NCI-H774 (cell line): ENCODE results near the gene CYP2W1.

Source experiments
- DNase-seq: peaks from one replicate; lab custom pipeline; 2025; lab: John Stamatoyannopoulos, UW

Gene CYP2W1

GRCh38 chr7:982511-983003 is 424 bp upstream of the CYP2W1 start:
- no peak for DNase-seq

DNA sequence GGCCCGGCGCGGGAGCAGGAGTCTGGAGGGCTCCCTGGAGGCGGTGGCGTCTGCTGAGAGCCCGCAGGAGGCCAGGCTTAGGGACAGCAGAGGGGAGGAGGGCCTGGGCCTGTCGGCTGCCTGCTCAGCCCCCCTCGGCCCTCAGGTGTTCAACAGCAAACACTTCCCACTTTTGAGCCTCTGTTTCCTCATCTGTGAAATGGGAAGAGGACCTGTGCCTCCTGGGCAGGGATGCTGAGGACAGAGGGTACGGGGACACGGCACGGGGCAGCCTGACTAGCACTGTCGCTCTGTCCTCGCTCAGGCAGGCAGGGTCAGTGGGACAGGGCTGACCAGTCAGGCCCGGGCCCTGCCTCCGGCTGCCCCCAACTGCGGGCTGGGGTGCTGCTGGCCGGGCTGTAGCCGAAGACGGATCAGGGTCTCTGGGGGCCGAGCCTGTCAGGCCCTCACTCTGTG is 663 bp downstream of the CYP2W1 start:
- DNase-seq, result no peak

- no peak for DNase-seq
Observed at GRCh38 chr7:984361-985126, 1.6 kb downstream of the CYP2W1 start.

- DNase-seq, result no peak
Observed at GRCh38 chr7:985127-985416, 2.1 kb downstream of the CYP2W1 start.

DNA sequence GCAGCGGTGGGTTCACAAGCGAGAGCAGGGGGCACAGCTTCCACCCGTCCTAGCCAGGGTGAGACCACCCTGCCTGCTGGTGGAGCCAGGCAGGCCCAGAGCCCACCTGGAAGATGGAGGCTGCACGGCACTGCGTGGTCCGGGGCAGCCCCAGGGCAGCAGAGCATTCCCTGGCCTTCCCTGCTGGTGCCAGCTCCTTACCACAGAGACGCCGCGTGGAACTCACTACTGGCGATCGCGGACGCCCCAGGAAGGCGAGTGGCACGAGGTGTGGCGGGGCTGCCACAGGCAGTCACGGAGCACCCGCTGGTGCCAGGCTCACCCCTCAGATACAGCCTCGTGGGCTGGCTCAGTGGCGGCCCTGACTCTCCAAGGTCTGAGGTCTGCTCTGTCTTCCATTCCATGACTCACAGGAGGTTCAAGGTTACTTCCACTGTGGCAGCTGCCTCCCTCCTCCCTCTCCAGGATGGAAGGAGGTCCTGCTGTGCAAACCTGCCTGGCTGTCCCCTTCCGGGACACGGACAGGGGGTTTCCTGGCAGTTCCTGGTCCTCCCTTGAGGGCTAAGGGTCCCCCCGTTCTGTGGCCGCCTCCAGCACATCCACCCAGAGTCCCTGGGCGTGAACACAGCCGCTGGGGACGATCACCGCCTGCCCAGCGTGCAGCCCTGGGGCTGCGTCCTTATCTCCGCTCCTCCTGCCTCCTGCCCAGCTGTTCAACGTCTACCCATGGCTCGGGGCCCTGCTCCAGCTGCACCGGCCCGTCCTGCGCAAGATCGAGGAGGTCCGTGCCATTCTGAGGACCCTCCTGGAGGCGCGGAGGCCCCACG is 3.1 kb downstream of the CYP2W1 start:
- no peak for DNase-seq

GRCh38 chr7:986766-987751 is 4.1 kb downstream of the CYP2W1 start:
- no peak for DNase-seq

DNA sequence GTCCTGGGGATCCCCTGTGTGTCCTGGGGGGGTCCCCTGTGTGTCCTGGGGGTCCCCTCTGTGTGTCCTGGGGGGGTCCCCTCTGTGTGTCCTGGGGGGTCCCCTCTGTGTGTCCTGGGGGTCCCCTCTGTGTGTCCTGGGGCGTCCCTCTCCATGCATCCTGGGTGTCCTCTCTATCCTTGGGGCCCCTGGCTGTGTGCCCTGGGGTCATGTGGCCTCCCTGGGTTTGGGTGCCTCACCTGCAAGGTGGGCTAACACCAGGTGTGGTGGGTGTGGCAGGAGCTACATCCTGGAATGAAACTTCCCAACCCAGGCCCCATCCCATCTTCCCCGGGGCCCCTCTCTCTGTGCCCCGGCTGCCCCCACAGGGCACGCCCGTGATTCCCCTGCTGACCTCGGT is 4.9 kb downstream of the CYP2W1 start:
- no peak for DNase-seq

DNA sequence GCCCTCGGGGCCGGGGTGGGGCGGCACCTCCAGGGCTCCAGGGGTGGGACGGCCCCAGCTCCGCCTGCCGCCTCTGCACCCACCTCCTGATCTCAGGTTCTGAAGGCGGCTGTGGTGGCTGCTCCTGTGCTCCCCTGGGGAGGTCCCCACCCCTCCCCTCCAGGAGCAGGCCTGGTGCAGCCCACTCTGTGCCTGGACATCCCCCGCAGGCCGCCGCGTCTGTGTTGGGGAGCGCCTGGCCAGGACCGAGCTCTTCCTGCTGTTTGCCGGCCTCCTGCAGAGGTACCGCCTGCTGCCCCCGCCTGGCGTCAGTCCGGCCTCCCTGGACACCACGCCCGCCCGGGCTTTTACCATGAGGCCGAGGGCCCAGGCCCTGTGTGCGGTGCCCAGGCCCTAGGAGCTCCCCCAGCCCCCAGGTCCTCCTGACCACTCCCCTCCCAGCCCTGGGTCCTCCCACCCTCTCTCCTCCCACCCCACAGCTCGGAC is 5.5 kb downstream of the CYP2W1 start:
- no peak for DNase-seq

GRCh38 chr7:988963-989529 is 6.1 kb downstream of the CYP2W1 start:
- no peak for DNase-seq

GRCh38 chr7:990352-990932 is 7.5 kb downstream of the CYP2W1 start:
- DNase-seq, result no peak

DNA sequence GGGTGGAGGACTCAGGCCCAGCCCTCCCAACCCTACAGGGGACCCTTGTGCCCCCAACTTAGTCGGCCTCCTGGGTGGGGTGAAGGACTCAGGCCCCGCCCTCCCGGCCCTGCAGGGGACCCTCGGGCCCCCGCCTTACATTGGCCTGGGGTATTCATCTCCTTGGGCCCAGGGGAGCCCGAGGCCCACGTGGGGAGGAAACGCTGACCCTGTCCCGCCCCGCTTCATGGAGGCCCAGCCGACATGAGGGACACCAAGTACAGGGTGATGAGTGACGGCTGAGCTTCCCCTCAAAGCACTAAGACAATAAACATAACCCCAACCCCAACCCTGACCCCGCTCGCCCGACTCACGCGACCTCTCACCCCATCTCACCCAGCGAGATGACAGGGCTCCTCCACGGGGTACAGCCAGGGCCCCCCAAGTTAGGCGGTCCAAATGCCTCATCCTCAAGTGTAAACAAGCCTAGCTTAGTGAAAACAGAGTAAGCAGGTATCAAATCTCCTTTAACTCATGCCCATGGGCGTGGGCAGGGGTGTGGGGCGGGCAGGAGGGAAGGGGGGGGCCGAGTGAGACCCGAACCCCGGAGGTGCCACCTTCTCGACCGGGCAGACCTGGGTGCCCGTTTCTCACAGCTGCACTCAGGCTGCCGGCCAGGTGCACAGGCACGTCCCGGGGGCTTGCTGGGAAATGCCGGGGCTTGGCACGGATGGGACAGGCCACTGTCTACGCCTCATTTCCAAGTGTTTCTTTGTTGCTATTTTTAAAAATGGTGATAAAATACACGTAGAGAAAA is 8.2 kb downstream of the CYP2W1 start:
- no peak for DNase-seq

DNA sequence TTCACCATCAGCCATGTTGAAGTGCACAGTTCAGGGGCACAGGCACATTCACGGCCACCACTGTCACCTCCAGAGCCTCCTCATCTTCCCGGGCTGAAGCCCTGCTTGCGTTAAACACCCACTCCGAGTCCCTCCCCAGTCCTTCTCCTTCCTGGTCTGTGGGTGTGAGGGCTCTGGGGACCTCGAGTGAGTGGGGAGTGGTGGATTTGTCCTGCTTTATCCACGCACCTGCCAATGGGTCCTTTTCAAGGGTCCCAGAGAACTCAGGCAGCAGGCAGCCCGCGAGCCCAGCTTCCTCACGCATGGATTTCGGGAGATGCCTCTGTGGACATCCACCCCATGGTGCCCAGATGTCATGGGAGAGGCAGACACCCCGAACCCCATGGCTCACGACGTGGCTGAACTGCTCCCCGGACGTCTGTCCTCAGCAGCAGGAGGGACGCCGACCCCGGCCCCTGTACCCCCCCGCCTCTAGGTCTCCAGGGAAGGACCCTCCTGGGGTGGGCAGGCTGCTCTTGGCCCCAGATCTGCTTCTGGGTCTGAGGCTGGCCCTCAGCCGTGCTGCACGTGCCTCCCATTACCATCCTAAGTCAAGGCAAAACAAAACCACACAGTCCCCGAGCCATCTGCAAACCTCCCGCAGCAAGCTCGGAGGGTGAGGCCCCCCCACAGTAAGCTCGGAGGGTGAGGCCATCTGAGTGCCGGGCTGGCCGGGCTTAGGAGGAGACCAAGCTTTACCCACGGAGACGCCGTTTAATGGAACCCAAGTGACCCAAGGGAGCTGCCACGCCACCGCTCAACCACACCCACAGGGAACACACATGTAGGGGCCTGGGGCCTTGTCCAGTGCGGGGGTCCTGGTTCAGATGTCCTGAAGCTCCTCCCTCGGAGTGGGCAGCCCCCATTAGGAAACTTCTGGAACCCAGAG is 9.0 kb downstream of the CYP2W1 start:
- DNase-seq, result no peak

- DNase-seq, result peak; percentile 82
Observed at GRCh38 chr7:992709-993607, 10.0 kb downstream of the CYP2W1 start.

- DNase-seq, result no peak
Observed at GRCh38 chr7:994592-995308, 11.8 kb downstream of the CYP2W1 start.

- no peak for DNase-seq
Observed at GRCh38 chr7:995571-995970, 12.6 kb downstream of the CYP2W1 start.

- DNase-seq, result no peak
Observed at GRCh38 chr7:996079-996872, 13.3 kb downstream of the CYP2W1 start.
